HEK293 (cell line): ENCODE results near the gene ATP8A2.

Experiments
- CTCF ChIA-PET: fragments of 350-600 bp; formaldehyde crosslinking; extraction: SDS; loops from one replicate; lab custom pipeline; 2021; ENCODE audit warnings: antibody characterized with exemption; lab: Yijun Ruan, JAX
- POLR2A ChIA-PET: fragments of 300-600 bp; formaldehyde crosslinking; extraction: SDS; loops from one replicate; lab custom pipeline; 2020; ENCODE audit warnings: antibody characterized with exemption, inconsistent platforms; lab: Yijun Ruan, JAX
- H3K27ac ChIP-seq: fragments of 200-500 bp; sonication (Bioruptor generic); 2 replicates; pipeline ENCODE4 v1.5.1; 2014; ENCODE audit warnings: low read depth, low read length, control low read depth, inconsistent platforms; ENCODE audit errors: extremely low read depth
- H3K36me3 ChIP-seq, 2 experiments: fragments of 200-500 bp in 1 of 2; sonication (Bioruptor generic) in 1 of 2; 1 replicate in 1 of 2; 2 replicates in 1 of 2; pipeline ENCODE4 v1.5.1; 2014 to 2017; ENCODE audit warnings: inconsistent platforms in 2 of 2, low read length in 2 of 2; ENCODE audit not compliant: control insufficient read depth in 2 of 2, insufficient read depth in 1 of 2
- H3K4me1 ChIP-seq: fragments of 200-500 bp; sonication (Bioruptor generic); 2 replicates; pipeline ENCODE4 v1.5.1; 2014; ENCODE audit warnings: mild to moderate bottlenecking, low read length, inconsistent platforms; ENCODE audit not compliant: control insufficient read depth, insufficient read depth
- H3K4me3 ChIP-seq: 2 replicates; pipeline ENCODE4 v1.5.1; 2011; ENCODE audit warnings: low read depth, mild to moderate bottlenecking, control low read depth, low read length, moderate library complexity
- H3K9me3 ChIP-seq: fragments of 200-500 bp; sonication (Bioruptor generic); 2 replicates; pipeline ENCODE4 v1.5.1; 2014; ENCODE audit warnings: low read depth, low read length, inconsistent platforms; ENCODE audit not compliant: control insufficient read depth, insufficient read depth
- ATF2 ChIP-seq: fragments of 450-650 bp; formaldehyde crosslinking; IDR thresholded peaks from 2 replicates; pipeline ENCODE4 v1.5.1; 2016; ENCODE audit warnings: missing biosample characterization, missing genetic modification characterization, low read depth
- BCL11B ChIP-seq: fragments of 450-650 bp; formaldehyde crosslinking; IDR thresholded peaks from 2 replicates; pipeline ENCODE4 v1.5.1; 2016; ENCODE audit warnings: low read depth, missing biosample characterization, missing genetic modification characterization
- GFI1B ChIP-seq: fragments of 450-650 bp; formaldehyde crosslinking; IDR thresholded peaks from 2 replicates; pipeline ENCODE4 v1.5.1; 2016; ENCODE audit warnings: missing biosample characterization, missing genetic modification characterization
- KLF16 ChIP-seq: fragments of 450-650 bp; formaldehyde crosslinking; IDR thresholded peaks from 2 replicates; pipeline ENCODE4 v1.5.1; 2017; ENCODE audit warnings: missing biosample characterization, missing genetic modification characterization
- REST ChIP-seq: fragments of 450-650 bp; formaldehyde crosslinking; IDR thresholded peaks from 2 replicates; pipeline ENCODE4 v1.5.1; 2016; ENCODE audit warnings: missing biosample characterization, missing genetic modification characterization
- ZBTB10 ChIP-seq: fragments of 450-650 bp; formaldehyde crosslinking; IDR thresholded peaks from 2 replicates; pipeline ENCODE4 v1.5.1; 2016; ENCODE audit warnings: missing biosample characterization, missing genetic modification characterization
- ZBTB48 ChIP-seq: fragments of 450-650 bp; formaldehyde crosslinking; IDR thresholded peaks from 2 replicates; pipeline ENCODE4 v1.5.1; 2016; ENCODE audit warnings: missing biosample characterization, missing genetic modification characterization
- ZBTB49 ChIP-seq: fragments of 450-650 bp; formaldehyde crosslinking; IDR thresholded peaks from 2 replicates; pipeline ENCODE4 v1.5.1; 2016; ENCODE audit warnings: missing biosample characterization, missing genetic modification characterization, low read depth
- ZNF10 ChIP-seq: fragments of 450-650 bp; formaldehyde crosslinking; IDR thresholded peaks from 2 replicates; pipeline ENCODE4 v1.5.1; 2017; ENCODE audit warnings: missing biosample characterization, missing genetic modification characterization
- ZNF138 ChIP-seq: fragments of 450-650 bp; formaldehyde crosslinking; IDR thresholded peaks from 2 replicates; pipeline ENCODE4 v1.5.1; 2016; ENCODE audit warnings: missing biosample characterization, missing genetic modification characterization, borderline replicate concordance
- ZNF274 ChIP-seq, 2 experiments: fragments of 200-500 bp in 1 of 2; fragments of 450-650 bp in 1 of 2; sonication (Bioruptor generic) in 1 of 2; formaldehyde crosslinking in 1 of 2; IDR thresholded peaks; 2 replicates each; pipeline versions ENCODE4 v1.5.1 to v1.6.1; 2014 to 2016; ENCODE audit warnings: borderline replicate concordance in 1 of 2, inconsistent platforms in 1 of 2, low read length in 1 of 2, missing biosample characterization in 1 of 2, missing genetic modification characterization in 1 of 2
- ZNF664 ChIP-seq: fragments of 450-650 bp; formaldehyde crosslinking; IDR thresholded peaks from 2 replicates; pipeline ENCODE4 v1.5.1; 2016; ENCODE audit warnings: missing biosample characterization, missing genetic modification characterization
- ZNF677 ChIP-seq: fragments of 450-650 bp; IDR thresholded peaks from 2 replicates; pipeline ENCODE4 v1.5.0; 2018; ENCODE audit warnings: missing biosample characterization, mild to moderate bottlenecking, missing genetic modification characterization, moderate library complexity
- ZNF707 ChIP-seq: fragments of 450-650 bp; formaldehyde crosslinking; IDR thresholded peaks from 2 replicates; pipeline ENCODE4 v1.5.1; 2016; ENCODE audit warnings: missing biosample characterization, missing genetic modification characterization
- ZNF76 ChIP-seq: fragments of 450-650 bp; formaldehyde crosslinking; IDR thresholded peaks from 2 replicates; pipeline ENCODE4; 2016; ENCODE audit warnings: low read depth, missing biosample characterization, missing genetic modification characterization, borderline replicate concordance
- ZNF792 ChIP-seq: fragments of 450-650 bp; formaldehyde crosslinking; IDR thresholded peaks from 2 replicates; pipeline ENCODE4 v1.5.1; 2016; ENCODE audit warnings: missing biosample characterization, missing genetic modification characterization

Gene ATP8A2

GRCh38 chr13:25874064-25874737 lies 502.4 kb downstream of the ATP8A2 start (continued):
- TF ChIP-seq ZBTB49 (tag by site-specific recombination) = no peak

- H3K4me1 ChIP-seq = no peaks in the 10 kb centered on the region
- CTCF ChIA-PET = interaction anchor here (0.6 kb wide), 1 partner anchor 17 kb away, joined by 4 read pairs; no protein-coding TSS in a partner anchor
- POLR2A ChIA-PET = no interaction called here
- H3K27ac ChIP-seq = no peak overlapping the region
- H3K9me3 ChIP-seq = no peaks in the 10 kb centered on the region
- no peak for TF ChIP-seq BCL11B (tag by site-specific recombination)
- no peak for TF ChIP-seq ZBTB48 (tag by site-specific recombination)
- TF ChIP-seq KLF16 (tag by site-specific recombination) = no peak
- TF ChIP-seq ZBTB10 (tag by site-specific recombination) = no peak
- no peak for TF ChIP-seq ATF2 (tag by site-specific recombination)
- TF ChIP-seq ZNF664 (tag by site-specific recombination) = no peak
- no peak for TF ChIP-seq ZNF707 (tag by site-specific recombination)
- TF ChIP-seq ZNF76 (tag by site-specific recombination) = no peak
- TF ChIP-seq ZNF792 (tag by site-specific recombination) = no peak
- no peak for TF ChIP-seq ZNF274 (IDR thresholded peaks at IDR 0.05; ENCODE audit: low read length)
- no peak for TF ChIP-seq ZNF274 (tag by site-specific recombination; IDR thresholded peaks at IDR 0.05; ENCODE audit: borderline replicate concordance)
- no peak for TF ChIP-seq GFI1B (tag by site-specific recombination)
- no peak for TF ChIP-seq ZNF10
- TF ChIP-seq REST (tag by site-specific recombination) = no peak
- TF ChIP-seq ZNF677 = no peak
- TF ChIP-seq ZNF138 (tag by site-specific recombination) = no peak
- no peak overlapping the region for H3K4me3 ChIP-seq
- H3K36me3 ChIP-seq = no peaks in the 10 kb centered on the region
These were observed 503.1 kb downstream of the ATP8A2 start for GRCh38 chr13:25874907-25875306.
